Upper lobe of right lung (tissue), 1 donor: ENCODE measurements around the gene ZNF726. TPM values are rescaled to one million over a fixed set of nuclear protein-coding genes. Genes with fewer than 3 reads are reported as not detected.
"Not testable (repeated sequence)": the region's sequence is repeated elsewhere in the genome, so short reads cannot be mapped to it uniquely, and the experiment has no call there.

ENCODE experiments used
- ATAC-seq: fragments of 200-7000 bp; cut with Tn5 transposase; one replicate; pipeline ENCODE4 v1.9.1; 2020; ENCODE audit warnings: mild to moderate bottlenecking, moderate library complexity
- DNase-seq: peaks from one replicate; pipeline ENCODE4 v3.0.0-alpha.2; 2020
- H3K27ac ChIP-seq: fragments of 200-600 bp; one replicate; pipeline ENCODE4 v1.8.0; 2022
- H3K27me3 ChIP-seq: fragments of 200-600 bp; one replicate; pipeline ENCODE4 v1.8.0; 2022; ENCODE audit warnings: mild to moderate bottlenecking
- H3K36me3 ChIP-seq: fragments of 200-600 bp; one replicate; pipeline ENCODE4 v1.8.0; 2022
- H3K4me1 ChIP-seq: fragments of 200-600 bp; one replicate; pipeline ENCODE4 v1.8.0; 2022
- H3K4me3 ChIP-seq: fragments of 200-600 bp; one replicate; pipeline ENCODE4 v1.8.0; 2022; ENCODE audit warnings: mild to moderate bottlenecking
- H3K9me3 ChIP-seq: fragments of 200-600 bp; one replicate; pipeline ENCODE4 v1.8.0; 2022
- CTCF ChIP-seq: fragments of 200-600 bp; IDR thresholded peaks from one replicate; pipeline ENCODE4 v1.8.0; 2022; ENCODE audit warnings: antibody characterized with exemption
- intact Hi-C: fragments of 100-400 bp; cut with DNase I; formaldehyde crosslinking; loops from one replicate; pipeline ENCODE4 v1.11.0; 2022
- total RNA-seq: library from RNA; stranded (reverse); fragmentation: NEBNext Ultra II Directional; extraction: Animal tissue kit (Norgen Biotek cat#: 25700); gene quantifications from one replicate; pipeline ENCODE4 v1.2.1, GENCODE V29; 2021
- donor health status: DM: no; HTN: yes; CAD: no; lungs with severe emphysema.

ZNF726 gene
- total RNA-seq, 1 donor from 2014 or later = 2.0 TPM

GRCh38 chr19:23916991-23917390 lies 2.3 kb downstream of the ZNF726 start:
- DNase-seq (no peak), ATAC-seq (no peak)
- Histone ChIP-seq H3K27ac (no peak overlapping the region), H3K4me1 (peaks cover 5% of the 10 kb centered on the region), H3K36me3 (no peaks in the 10 kb centered on the region), H3K9me3 (no peaks in the 10 kb centered on the region), H3K4me3 (no peak overlapping the region), H3K27me3 (no peaks in the 10 kb centered on the region)
- TF ChIP-seq CTCF = no peak
- intact Hi-C loops = no loop called here

GRCh38 chr19:23917856-23918255 lies 3.2 kb downstream of the ZNF726 start:
- intact Hi-C loops = no loop called here
- H3K27ac ChIP-seq = no peak overlapping the region
- DNase-seq (no peak), ATAC-seq (peak; percentile 83)
- no peaks in the 10 kb centered on the region for H3K27me3 ChIP-seq
- H3K36me3 ChIP-seq = no peaks in the 10 kb centered on the region
- H3K9me3 ChIP-seq = no peaks in the 10 kb centered on the region
- peaks cover 5% of the 10 kb centered on the region for H3K4me1 ChIP-seq
- TF ChIP-seq CTCF = no peak
- H3K4me3 ChIP-seq = no peak overlapping the region

GRCh38 chr19:23925285-23925684 lies 10.6 kb downstream of the ZNF726 start:
- no peaks in the 10 kb centered on the region for H3K9me3 ChIP-seq
- no peaks in the 10 kb centered on the region for H3K27me3 ChIP-seq
- no peak for TF ChIP-seq CTCF
- no peak for ATAC-seq
- intact Hi-C loops = no loop called here
- H3K36me3 ChIP-seq = no peaks in the 10 kb centered on the region
- H3K27ac ChIP-seq = no peak overlapping the region
- H3K4me3 ChIP-seq = no peak overlapping the region
- no peak for DNase-seq
- H3K4me1 ChIP-seq = no peaks in the 10 kb centered on the region

- ATAC-seq = no peak
- no peak for DNase-seq
- H3K4me1 ChIP-seq = no peaks in the 10 kb centered on the region
- H3K4me3 ChIP-seq = no peak overlapping the region
- H3K36me3 ChIP-seq = no peaks in the 10 kb centered on the region
- intact Hi-C loops = no loop called here
- no peak overlapping the region for H3K27ac ChIP-seq
- TF ChIP-seq CTCF = no peak
- H3K27me3 ChIP-seq = no peaks in the 10 kb centered on the region
- H3K9me3 ChIP-seq = peaks cover 21% of the 10 kb centered on the region
Measured at GRCh38 chr19:23932878-23933277, 18.2 kb downstream of the ZNF726 start.

GRCh38 chr19:23937031-23937430 lies 22.3 kb downstream of the ZNF726 start:
- H3K4me1 ChIP-seq, H3K27ac ChIP-seq, H3K36me3 ChIP-seq, intact Hi-C loops, ATAC-seq, H3K4me3 ChIP-seq, DNase-seq, H3K27me3 ChIP-seq: not testable (repeated sequence)
- peaks cover 18% of the 10 kb centered on the region for H3K9me3 ChIP-seq

- Histone ChIP-seq H3K4me1 (no peaks in the 10 kb centered on the region), H3K9me3 (no peaks in the 10 kb centered on the region), H3K27ac (no peak overlapping the region), H3K36me3 (no peaks in the 10 kb centered on the region), H3K4me3 (no peak overlapping the region), H3K27me3 (no peaks in the 10 kb centered on the region)
- ATAC-seq (no peak), DNase-seq (no peak)
- intact Hi-C loops = no loop called here
- no peak for TF ChIP-seq CTCF
Measured at GRCh38 chr19:23943411-23943810, 28.7 kb downstream of the ZNF726 start.
